HepG2 (cell line): Measurements from ENCODE around the gene LCN2. TPM values are rescaled to one million over a fixed set of nuclear protein-coding genes. Genes with fewer than 3 reads are reported as not detected.
A peak's percentile ranks its signal among the peaks of the same experiment; 100 is the strongest.

Experiments used
- CSRNP1 ChIP-seq: sonication (generic); formaldehyde crosslinking; IDR thresholded peaks from 2 replicates; pipeline ENCODE4 v1.8.1; 2023; ENCODE audit warnings: mild to moderate bottlenecking, missing genetic modification reagents
- IKZF5 ChIP-seq: IDR thresholded peaks from 2 replicates; pipeline ENCODE4 v1.6.1; 2018; ENCODE audit warnings: missing genetic modification reagents, mild to moderate bottlenecking, missing compliant biosample characterization
- MTA1 ChIP-seq: sonication (generic); formaldehyde crosslinking; IDR thresholded peaks from 2 replicates; pipeline ENCODE4 v1.4.0; 2020; ENCODE audit warnings: missing genetic modification reagents, mild to moderate bottlenecking, borderline replicate concordance
- MXD3 ChIP-seq: IDR thresholded peaks from 2 replicates; pipeline ENCODE4 v1.6.1; 2016; ENCODE audit warnings: mild to moderate bottlenecking, missing biosample characterization, missing genetic modification reagents
- NFE2L2 ChIP-seq: fragments of 150-350 bp; IDR thresholded peaks from 2 replicates; pipeline ENCODE4 v1.6.1; 2014; ENCODE audit warnings: low read length
- POGZ ChIP-seq: sonication (generic); formaldehyde crosslinking; IDR thresholded peaks from 2 replicates; pipeline ENCODE4 v1.4.0; 2020; ENCODE audit warnings: mild to moderate bottlenecking, missing genetic modification reagents
- SMAD1 ChIP-seq: sonication (generic); formaldehyde crosslinking; IDR thresholded peaks from 2 replicates; pipeline ENCODE4 v1.4.0; 2020; ENCODE audit warnings: missing genetic modification reagents, low read depth, mild to moderate bottlenecking, borderline replicate concordance
- SUZ12 ChIP-seq: fragments of 150-350 bp; IDR thresholded peaks from 2 replicates; pipeline ENCODE4 v1.6.1; 2014; ENCODE audit warnings: low read depth, low read length
- TOE1 ChIP-seq: sonication (generic); formaldehyde crosslinking; IDR thresholded peaks from 2 replicates; pipeline ENCODE4 v1.4.0; 2020; ENCODE audit warnings: mild to moderate bottlenecking, missing genetic modification reagents
- U2AF1 ChIP-seq: fragments of 200-400 bp; formaldehyde crosslinking; optimal IDR thresholded peaks from 2 replicates; pipeline ENCODE3; 2017; ENCODE audit warnings: mild to moderate bottlenecking, low read depth, low read length
- ZFP36L1 ChIP-seq: sonication (generic); formaldehyde crosslinking; IDR thresholded peaks from 2 replicates; pipeline ENCODE4 v1.8.0; 2022; ENCODE audit warnings: mild to moderate bottlenecking, missing genetic modification reagents, moderate library complexity
- ZFYVE20 ChIP-seq: sonication (generic); formaldehyde crosslinking; IDR thresholded peaks from 2 replicates; pipeline ENCODE4 v1.8.0; 2023; ENCODE audit warnings: low read depth, mild to moderate bottlenecking, moderate library complexity, missing genetic modification reagents, borderline replicate concordance
- ZNF264 ChIP-seq: sonication (generic); formaldehyde crosslinking; IDR thresholded peaks from 2 replicates; pipeline ENCODE4 v1.4.0; 2020; ENCODE audit warnings: missing genetic modification reagents
- ZNF274 ChIP-seq: sonication (generic); formaldehyde crosslinking; IDR thresholded peaks from 2 replicates; pipeline ENCODE4 v1.5.1; 2020; ENCODE audit warnings: mild to moderate bottlenecking, missing genetic modification reagents
- ZNF33B ChIP-seq: sonication (generic); formaldehyde crosslinking; IDR thresholded peaks from 2 replicates; pipeline ENCODE4 v1.5.1; 2020; ENCODE audit warnings: mild to moderate bottlenecking, missing genetic modification reagents
- ZNF644 ChIP-seq: IDR thresholded peaks from 2 replicates; pipeline ENCODE4 v1.6.1; 2016; ENCODE audit warnings: low read depth
- ZNF788 ChIP-seq: sonication (generic); formaldehyde crosslinking; IDR thresholded peaks from 2 replicates; pipeline ENCODE4 v1.5.0; 2020; ENCODE audit warnings: mild to moderate bottlenecking, missing genetic modification reagents, borderline replicate concordance
- ZNF841 ChIP-seq: sonication (generic); formaldehyde crosslinking; IDR thresholded peaks from 2 replicates; pipeline ENCODE4 v1.8.1; 2023; ENCODE audit warnings: missing genetic modification reagents, borderline replicate concordance
- polyA plus RNA-seq, 8 experiments: library from polyadenylated mRNA; depleted of rRNA in 3 of 8; stranded (reverse) in 7 of 8; unstranded in 1 of 8; fragments of >200 nt; fragmentation: Illumina TruSeq in 4 of 8; extraction: Trizol in 4 of 8; gene quantifications; 2 replicates each; pipeline versions ENCODE4 v1.2.1 to v1.2.3, GENCODE V29; 2011 to 2016; ENCODE audit warnings: low read depth in 4 of 8, missing spikeins in 1 of 8, mixed read lengths in 1 of 8; ENCODE audit not compliant: insufficient read depth in 1 of 8
- total RNA-seq, 5 experiments: library from RNA; depleted of rRNA; stranded (reverse); fragments of >200 nt; fragmentation: Illumina TruSeq; extraction: Trizol; gene quantifications; 2 replicates each; pipeline ENCODE4 v1.2.3, GENCODE V29; 2016; ENCODE audit warnings: low read depth in 1 of 5
- TF ChIP-seq, protein P1 (sequence below): IDR thresholded peaks from 2 replicates; pipeline ENCODE4 v1.6.1; 2012; ENCODE audit warnings: inconsistent platforms
- TF ChIP-seq, protein P2 (sequence below): sonication (generic); formaldehyde crosslinking; IDR thresholded peaks from 2 replicates; pipeline ENCODE4 v1.4.0; 2020; ENCODE audit warnings: missing genetic modification reagents
- TF ChIP-seq, protein P3 (sequence below): sonication (generic); formaldehyde crosslinking; IDR thresholded peaks from 2 replicates; pipeline ENCODE4 v1.4.0; 2020; ENCODE audit warnings: mild to moderate bottlenecking, missing genetic modification reagents

LCN2 gene
- total and polyA plus RNA-seq, 2 of the 13 experiments (the other 11 are each of a cell fraction or from before 2014, with no cell fraction given) = 0.38 to 1.4 TPM

DNA sequence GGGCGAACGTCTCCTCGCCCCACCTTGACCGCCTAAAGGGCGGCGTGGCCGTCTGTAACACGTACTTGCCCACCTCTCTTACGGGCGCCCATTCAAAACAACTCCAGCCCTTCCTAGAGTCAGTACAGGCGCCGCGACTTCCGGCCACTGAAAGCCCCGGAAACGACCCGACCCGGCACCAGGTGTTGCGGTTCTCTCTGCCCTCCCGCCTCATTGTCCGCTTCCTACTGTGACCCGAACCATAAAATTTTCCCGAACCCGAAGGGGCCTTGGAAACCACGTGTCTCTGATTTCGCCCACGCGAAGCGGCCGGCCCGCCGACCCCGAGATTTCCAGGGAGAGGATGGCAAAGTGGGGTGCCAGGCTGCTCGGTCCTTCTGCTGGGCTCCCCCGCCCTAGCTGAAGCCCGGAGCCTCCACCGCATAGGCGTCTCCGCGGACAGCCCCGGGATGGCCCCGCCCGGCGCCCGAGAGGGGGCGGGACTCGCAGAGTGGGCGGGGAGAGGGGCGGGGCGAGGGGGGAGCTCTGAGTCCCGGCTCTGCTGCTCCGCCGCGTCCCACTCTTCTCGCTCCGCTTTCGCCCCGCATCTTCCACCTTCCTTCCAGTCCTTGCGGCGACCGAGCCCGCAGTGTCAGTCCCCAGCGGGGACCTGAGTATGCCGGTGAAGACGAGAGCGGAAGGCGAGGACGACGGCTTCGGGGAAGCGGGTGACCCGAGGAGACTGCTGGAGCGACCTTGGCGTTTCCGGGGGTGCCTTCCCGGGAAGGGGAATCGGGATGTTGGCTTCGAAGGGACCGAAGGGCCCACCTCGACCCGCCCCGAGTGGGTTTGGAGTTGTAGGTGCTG, 21.0 kb upstream of the LCN2 start (continued):
- TF ChIP-seq ZNF841 (CRISPR knock-in tag) (no peak), ZFP36L1 (CRISPR knock-in tag) (peak; percentile 72; the same call in 1 of the 2 replicates), ZNF644 (CRISPR knock-in tag) (no peak), MTA1 (CRISPR knock-in tag) (no peak), NFE2L2 (no peak), POGZ (CRISPR knock-in tag) (no peak), SUZ12 (no peak), CSRNP1 (CRISPR knock-in tag) (no peak), IKZF5 (peak; percentile 43; the same call in 1 of the 2 replicates), ZNF788 (CRISPR knock-in tag) (peak; percentile 12; the same call in 1 of the 2 replicates), ZFYVE20 (no peak), U2AF1 (no peak), MXD3 (CRISPR knock-in tag) (peak; percentile 30; the same call in 1 of the 2 replicates), ZNF274 (CRISPR knock-in tag) (no peak), SMAD1 (CRISPR knock-in tag) (no peak), ZNF33B (peak; percentile 17; the same call in 1 of the 2 replicates), ZNF264 (CRISPR knock-in tag) (peak; percentile 17; the same call in 1 of the 2 replicates), TOE1 (CRISPR knock-in tag) (no peak)
- TF ChIP-seq, protein P1, sequence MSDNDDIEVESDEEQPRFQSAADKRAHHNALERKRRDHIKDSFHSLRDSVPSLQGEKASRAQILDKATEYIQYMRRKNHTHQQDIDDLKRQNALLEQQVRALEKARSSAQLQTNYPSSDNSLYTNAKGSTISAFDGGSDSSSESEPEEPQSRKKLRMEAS = peak; percentile 83
- TF ChIP-seq, protein P2, sequence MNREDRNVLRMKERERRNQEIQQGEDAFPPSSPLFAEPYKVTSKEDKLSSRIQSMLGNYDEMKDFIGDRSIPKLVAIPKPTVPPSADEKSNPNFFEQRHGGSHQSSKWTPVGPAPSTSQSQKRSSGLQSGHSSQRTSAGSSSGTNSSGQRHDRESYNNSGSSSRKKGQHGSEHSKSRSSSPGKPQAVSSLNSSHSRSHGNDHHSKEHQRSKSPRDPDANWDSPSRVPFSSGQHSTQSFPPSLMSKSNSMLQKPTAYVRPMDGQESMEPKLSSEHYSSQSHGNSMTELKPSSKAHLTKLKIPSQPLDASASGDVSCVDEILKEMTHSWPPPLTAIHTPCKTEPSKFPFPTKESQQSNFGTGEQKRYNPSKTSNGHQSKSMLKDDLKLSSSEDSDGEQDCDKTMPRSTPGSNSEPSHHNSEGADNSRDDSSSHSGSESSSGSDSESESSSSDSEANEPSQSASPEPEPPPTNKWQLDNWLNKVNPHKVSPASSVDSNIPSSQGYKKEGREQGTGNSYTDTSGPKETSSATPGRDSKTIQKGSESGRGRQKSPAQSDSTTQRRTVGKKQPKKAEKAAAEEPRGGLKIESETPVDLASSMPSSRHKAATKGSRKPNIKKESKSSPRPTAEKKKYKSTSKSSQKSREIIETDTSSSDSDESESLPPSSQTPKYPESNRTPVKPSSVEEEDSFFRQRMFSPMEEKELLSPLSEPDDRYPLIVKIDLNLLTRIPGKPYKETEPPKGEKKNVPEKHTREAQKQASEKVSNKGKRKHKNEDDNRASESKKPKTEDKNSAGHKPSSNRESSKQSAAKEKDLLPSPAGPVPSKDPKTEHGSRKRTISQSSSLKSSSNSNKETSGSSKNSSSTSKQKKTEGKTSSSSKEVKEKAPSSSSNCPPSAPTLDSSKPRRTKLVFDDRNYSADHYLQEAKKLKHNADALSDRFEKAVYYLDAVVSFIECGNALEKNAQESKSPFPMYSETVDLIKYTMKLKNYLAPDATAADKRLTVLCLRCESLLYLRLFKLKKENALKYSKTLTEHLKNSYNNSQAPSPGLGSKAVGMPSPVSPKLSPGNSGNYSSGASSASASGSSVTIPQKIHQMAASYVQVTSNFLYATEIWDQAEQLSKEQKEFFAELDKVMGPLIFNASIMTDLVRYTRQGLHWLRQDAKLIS = no peak
- TF ChIP-seq, protein P3, sequence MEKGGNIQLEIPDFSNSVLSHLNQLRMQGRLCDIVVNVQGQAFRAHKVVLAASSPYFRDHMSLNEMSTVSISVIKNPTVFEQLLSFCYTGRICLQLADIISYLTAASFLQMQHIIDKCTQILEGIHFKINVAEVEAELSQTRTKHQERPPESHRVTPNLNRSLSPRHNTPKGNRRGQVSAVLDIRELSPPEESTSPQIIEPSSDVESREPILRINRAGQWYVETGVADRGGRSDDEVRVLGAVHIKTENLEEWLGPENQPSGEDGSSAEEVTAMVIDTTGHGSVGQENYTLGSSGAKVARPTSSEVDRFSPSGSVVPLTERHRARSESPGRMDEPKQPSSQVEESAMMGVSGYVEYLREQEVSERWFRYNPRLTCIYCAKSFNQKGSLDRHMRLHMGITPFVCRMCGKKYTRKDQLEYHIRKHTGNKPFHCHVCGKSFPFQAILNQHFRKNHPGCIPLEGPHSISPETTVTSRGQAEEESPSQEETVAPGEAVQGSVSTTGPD (CRISPR knock-in tag) = no peak
